ENCODE data around the gene HCAR1. TPM values are rescaled to one million over a fixed set of nuclear protein-coding genes. Genes with fewer than 3 reads are reported as not detected.
"Not testable (repeated sequence)": the region's sequence is repeated elsewhere in the genome, so short reads cannot be mapped to it uniquely, and the experiment has no call there.

HCAR1 gene
- total RNA-seq, 4 donors from 2014 or later: 4.0 to 7.7 (median 4.8) TPM

GRCh38 chr12:122726080-122726558, 4.5 kb downstream of the HCAR1 start:
- no peak for TF ChIP-seq CTCF (IDR thresholded peaks at IDR 0.05; ENCODE audit: low read depth)

- TF ChIP-seq CTCF (IDR thresholded peaks at IDR 0.05; ENCODE audit: low read depth): no peak
Observed at GRCh38 chr12:122725452-122726079, 5.1 kb downstream of the HCAR1 start.

GRCh38 chr12:122724641-122725243, 5.9 kb downstream of the HCAR1 start:
- no peak for TF ChIP-seq CTCF (IDR thresholded peaks at IDR 0.05; ENCODE audit: low read depth)

- no peak for TF ChIP-seq CTCF (IDR thresholded peaks at IDR 0.05; ENCODE audit: low read depth)
Observed at GRCh38 chr12:122722387-122722786, 8.3 kb downstream of the HCAR1 start.

GRCh38 chr12:122721057-122721545, 9.5 kb downstream of the HCAR1 start:
- TF ChIP-seq CTCF (IDR thresholded peaks at IDR 0.05; ENCODE audit: low read depth): no peak

GRCh38 chr12:122716658-122717057, 14.0 kb downstream of the HCAR1 start, which contains the start of gene HCAR3:
Gene HCAR3 (minus strand): TSS chr12:122716811. CDS start chr12:122716737, 74 bp downstream.
- not testable (repeated sequence) for TF ChIP-seq CTCF (IDR thresholded peaks at IDR 0.05; ENCODE audit: low read depth)

- TF ChIP-seq CTCF (IDR thresholded peaks at IDR 0.05; ENCODE audit: low read depth): not testable (repeated sequence)
Observed at GRCh38 chr12:122702890-122703611, 27.6 kb downstream of the HCAR1 start, which contains the start of gene HCAR2. Gene HCAR2 (minus strand): TSS chr12:122703357. CDS start chr12:122703283, 74 bp downstream.

Data from subcutaneous adipose tissue (tissue), 4 donors.